GM12878 (cell line): ENCODE data around the gene CCDC106. TPM values are rescaled to one million over a fixed set of nuclear protein-coding genes. Genes with fewer than 3 reads are reported as not detected.

Source experiments
- ATAC-seq: fragments of 200-7000 bp; cut with Tn5 transposase; 3 replicates; pipeline ENCODE4 v1.9.1; 2020; ENCODE audit warnings: mild to moderate bottlenecking, moderate library complexity
- BruUV-seq: library from RNA; stranded (reverse); fragments of 400-500 nt; replicated peaks from 2 replicates; lab custom pipeline; 2021; lab: Mats Ljungman, UMichigan
- CTCF ChIA-PET: fragments of 300-600 bp; sonication (Branson Sonifier 250); formaldehyde crosslinking; extraction: SDS; loops from one replicate; lab custom pipeline; 2021; ENCODE audit warnings: inconsistent platforms; lab: Yijun Ruan, JAX
- POLR2A ChIA-PET: fragments of 350-600 bp; formaldehyde crosslinking; extraction: SDS; loops from one replicate; lab custom pipeline; 2021; ENCODE audit warnings: inconsistent platforms; lab: Charles Lee
- RAD21 ChIA-PET: fragments of 300-600 bp; sonication (Branson Sonifier 250); formaldehyde crosslinking; loops from one replicate; lab custom pipeline; 2023; ENCODE audit warnings: antibody characterized with exemption; ENCODE audit not compliant: unreplicated experiment; lab: Charles Lee
- SMC1A ChIA-PET: fragments of 300-600 bp; sonication (Branson Sonifier 250); formaldehyde crosslinking; loops from one replicate; lab custom pipeline; 2023; ENCODE audit not compliant: unreplicated experiment, uncharacterized antibody; lab: Charles Lee
- DNase-seq: peaks from one replicate; pipeline ENCODE4 v3.0.0-alpha.2; 2011; ENCODE audit warnings: low read depth, low spot score
- FAIRE-seq: peaks from 3 replicates; lab custom pipeline; 2011; peaks lifted over from hg19 to GRCh38; lab: Jason Lieb, UNC
- H2AFZ ChIP-seq: 2 replicates; pipeline ENCODE4 v1.6.0; 2011; ENCODE audit warnings: low read depth, low read length, control low read depth; ENCODE audit not compliant: control insufficient read depth
- H3K27ac ChIP-seq: 2 replicates; pipeline ENCODE4 v1.5.1; 2011; ENCODE audit warnings: control low read depth; ENCODE audit not compliant: control insufficient read depth, insufficient read depth
- H3K27me3 ChIP-seq, 2 experiments: replicated peaks in 1 of 2; 2 replicates each; pipeline versions ENCODE4 v1.6.0 to v1.6.1; 2011; ENCODE audit warnings: low read length in 1 of 2; ENCODE audit not compliant: control insufficient read depth in 2 of 2, insufficient read depth in 2 of 2
- H3K36me3 ChIP-seq, 2 experiments: 2 replicates each; pipeline ENCODE4 v1.5.1; 2011; ENCODE audit warnings: low read length in 1 of 2; ENCODE audit not compliant: control insufficient read depth in 2 of 2, insufficient read depth in 2 of 2
- H3K4me1 ChIP-seq: 2 replicates; pipeline ENCODE4 v1.6.1; 2011; ENCODE audit warnings: mild to moderate bottlenecking, low read length, moderate library complexity, mixed read lengths; ENCODE audit not compliant: control insufficient read depth, insufficient read depth
- H3K4me2 ChIP-seq: 2 replicates; pipeline ENCODE4 v1.6.0; 2011; ENCODE audit warnings: control low read depth; ENCODE audit not compliant: control insufficient read depth, insufficient read depth
- H3K4me3 ChIP-seq: fragments of 200-600 bp; sonication (generic); 2 replicates; pipeline ENCODE4 v1.5.1; 2016
- H3K79me2 ChIP-seq: 2 replicates; pipeline ENCODE4 v1.6.0; 2011; ENCODE audit warnings: low read length; ENCODE audit not compliant: control insufficient read depth, insufficient read depth
- H3K9ac ChIP-seq: 2 replicates; pipeline ENCODE4 v1.8.0; 2011; ENCODE audit warnings: low read length, control low read depth, mixed read lengths; ENCODE audit not compliant: control insufficient read depth, insufficient read depth
- H3K9me3 ChIP-seq: replicated peaks from 3 replicates; pipeline ENCODE4 v1.5.1; 2011; ENCODE audit warnings: mild to moderate bottlenecking, low read length; ENCODE audit not compliant: control insufficient read depth, insufficient read depth
- H4K20me1 ChIP-seq: 2 replicates; pipeline ENCODE4 v1.6.0; 2011; ENCODE audit not compliant: control insufficient read depth, insufficient read depth
- CHD2 ChIP-seq: IDR thresholded peaks from 2 replicates; pipeline ENCODE4 v1.6.1; 2011; ENCODE audit warnings: low read depth, low read length, improper control_type of control experiment, borderline replicate concordance
- POLR2AphosphoS5 ChIP-seq: IDR thresholded peaks from 2 replicates; pipeline ENCODE4 v1.6.1; 2011; ENCODE audit warnings: mild to moderate bottlenecking, low read length, inconsistent platforms
- WGBS: methylation state at CpG from one replicate; pipeline ENCODE4 v1.1.6; 2016; ENCODE audit warnings: low lambda C conversion rate; ENCODE audit not compliant: insufficient replicate concordance, insufficient coverage; ENCODE audit errors: missing lambda C conversion rate; 5-methylcytosine and 5-hydroxymethylcytosine counted together
- in situ Hi-C: fragments of 300-500 bp; cut with MboI; formaldehyde crosslinking; loops from 9 replicates; pipeline ENCODE4 v1.14.3; 2018; ENCODE audit warnings: mixed read lengths
- intact Hi-C: fragments of 100-400 bp; cut with micrococcal nuclease; formaldehyde crosslinking; loops from one replicate; pipeline ENCODE4 v1.14.2; 2022; ENCODE audit not compliant: unreplicated experiment
- polyA plus RNA-seq, 11 experiments: library from polyadenylated mRNA; depleted of rRNA in 4 of 11; unstranded in 6 of 11; stranded (reverse) in 5 of 11; fragments of >200 nt; fragmentation: Nextera tagmentation in 4 of 11; fragmentation: Illumina TruSeq in 1 of 11; extraction: Ambion mirVana in 4 of 11; extraction: Trizol in 1 of 11; gene quantifications; 1 replicate in 1 of 11; 2 replicates in 10 of 11; pipeline versions ENCODE4 v1.2.1 to v1.2.3, GENCODE V29; 2011 to 2016; ENCODE audit warnings: inconsistent platforms in 2 of 11, missing spikeins in 2 of 11, low read depth in 1 of 11
- total RNA-seq, 4 experiments: library from RNA; depleted of rRNA in 3 of 4; stranded (reverse); fragments of >200 nt in 3 of 4; fragmentation: Illumina TruSeq in 1 of 4; extraction: Trizol in 1 of 4; gene quantifications; 2 replicates each; pipeline versions ENCODE4 v1.2.1 to v1.2.3, GENCODE V29; 2013 to 2021
- TF ChIP-seq, protein P1 (sequence below): fragments of 450-650 bp; formaldehyde crosslinking; IDR thresholded peaks from 2 replicates; pipeline ENCODE4 v1.4.0; 2022; ENCODE audit warnings: mild to moderate bottlenecking, moderate library complexity

The CCDC106 gene
- total and polyA plus RNA-seq, 10 of the 15 experiments (the other 5 are each of a cell fraction or from before 2014, with no cell fraction given), result 0.04 to 35.9 (median 19.8) TPM

DNA sequence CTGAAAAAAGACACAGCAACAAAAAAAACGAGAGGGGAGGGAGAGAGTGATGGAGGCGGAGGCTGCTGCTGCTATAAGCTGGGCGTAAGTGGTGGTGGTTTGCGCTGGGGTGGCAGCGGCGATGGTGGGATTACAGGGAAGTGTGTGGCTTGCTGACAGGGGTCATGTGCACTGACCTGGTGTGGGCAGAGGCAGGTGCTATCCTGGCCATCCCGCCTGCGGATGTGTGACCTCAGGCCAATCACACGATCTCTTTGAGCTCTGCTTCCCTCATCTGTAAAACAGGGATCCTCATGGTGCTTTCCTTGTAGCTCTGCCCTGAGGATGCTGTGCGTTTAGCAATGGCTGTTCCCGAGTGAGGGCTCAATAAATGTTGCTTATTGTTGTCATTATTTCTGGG lies 10.5 kb upstream of the CCDC106 start:
- Histone ChIP-seq H2AFZ (no peak overlapping the region), H3K27ac (no peak overlapping the region), H3K9ac (no peak overlapping the region), H4K20me1 (no peaks in the 10 kb centered on the region), H3K9me3 (no peaks in the 10 kb centered on the region), H3K36me3 (no peaks in the 10 kb centered on the region), H3K4me2 (peak overlapping the region; percentile 57), H3K27me3 (no peaks in the 10 kb centered on the region), H3K79me2 (peaks cover 55% of the 10 kb centered on the region), H3K4me1 (peaks cover 34% of the 10 kb centered on the region), H3K4me3 (no peak overlapping the region)
- 78% methylated on average over 11 of the region's 11 CpGs for WGBS
- ChIA-PET RAD21 (interaction anchor here (1.3 kb wide), 1 partner anchor 13 kb away, joined by 3 read pairs; no protein-coding TSS in a partner anchor), POLR2A (interaction anchor here (0.7 to 4.5 kb wide), 3 partner anchors 11 to 17 kb away, joined by 4 to 28 read pairs (median 12); partner anchors contain the start of genes CCDC106, U2AF2 and ZNF784), CTCF (interaction anchor here (1.2 to 7.7 kb wide), 6 partner anchors 11 to 120 kb away, joined by 4 to 65 read pairs (median 12); partner anchors contain the start of genes CCDC106 and ZNF865), SMC1A (interaction anchor here (0.8 to 2.5 kb wide), 5 partner anchors 10 to 161 kb away, joined by 3 to 11 read pairs (median 5); partner anchors contain the start of genes CCDC106, U2AF2 and ZNF628)
- FAIRE-seq (no peak), ATAC-seq (no peak), DNase-seq (no peak)
- in situ Hi-C loops (no loop called here), intact Hi-C loops (loop anchor here (10.0 kb wide), 1 partner anchor 437 kb away; no protein-coding TSS in a partner anchor)
- TF ChIP-seq POLR2AphosphoS5 (peak; percentile 50), CHD2 (no peak)
- TF ChIP-seq, protein P1, sequence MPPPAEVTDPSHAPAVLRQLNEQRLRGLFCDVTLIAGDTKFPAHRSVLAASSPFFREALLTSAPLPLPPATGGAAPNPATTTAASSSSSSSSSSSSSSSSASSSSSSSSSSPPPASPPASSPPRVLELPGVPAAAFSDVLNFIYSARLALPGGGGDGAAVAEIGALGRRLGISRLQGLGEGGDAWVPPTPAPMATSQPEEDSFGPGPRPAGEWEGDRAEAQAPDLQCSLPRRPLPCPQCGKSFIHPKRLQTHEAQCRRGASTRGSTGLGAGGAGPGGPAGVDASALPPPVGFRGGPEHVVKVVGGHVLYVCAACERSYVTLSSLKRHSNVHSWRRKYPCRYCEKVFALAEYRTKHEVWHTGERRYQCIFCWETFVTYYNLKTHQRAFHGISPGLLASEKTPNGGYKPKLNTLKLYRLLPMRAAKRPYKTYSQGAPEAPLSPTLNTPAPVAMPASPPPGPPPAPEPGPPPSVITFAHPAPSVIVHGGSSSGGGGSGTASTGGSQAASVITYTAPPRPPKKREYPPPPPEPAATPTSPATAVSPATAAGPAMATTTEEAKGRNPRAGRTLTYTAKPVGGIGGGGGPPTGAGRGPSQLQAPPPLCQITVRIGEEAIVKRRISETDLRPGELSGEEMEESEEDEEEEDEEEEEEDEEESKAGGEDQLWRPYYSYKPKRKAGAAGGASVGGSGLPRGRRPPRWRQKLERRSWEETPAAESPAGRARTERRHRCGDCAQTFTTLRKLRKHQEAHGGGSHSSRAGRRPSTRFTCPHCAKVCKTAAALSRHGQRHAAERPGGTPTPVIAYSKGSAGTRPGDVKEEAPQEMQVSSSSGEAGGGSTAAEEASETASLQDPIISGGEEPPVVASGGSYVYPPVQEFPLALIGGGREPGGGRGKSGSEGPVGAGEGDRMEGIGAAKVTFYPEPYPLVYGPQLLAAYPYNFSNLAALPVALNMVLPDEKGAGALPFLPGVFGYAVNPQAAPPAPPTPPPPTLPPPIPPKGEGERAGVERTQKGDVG (CRISPR knock-in tag), result no peak
- no TSS peak for BruUV-seq
